GM18502 (cell line): Measurements from ENCODE around the gene ZG16B.

ENCODE experiments used
- ATAC-seq: cut with Tn5 transposase; IDR thresholded peaks from one replicate; pipeline ENCODE4 v1.9.1; 2021; ENCODE audit warnings: mild to moderate bottlenecking; ENCODE audit not compliant: unreplicated experiment, poor library complexity

Gene ZG16B

GRCh38 chr16:2803545-2804195 lies 26.4 kb upstream of the ZG16B start:
- ATAC-seq, result no peak

- no peak for ATAC-seq
Observed at GRCh38 chr16:2804728-2805127, 25.4 kb upstream of the ZG16B start.

GRCh38 chr16:2806286-2806685 lies 23.8 kb upstream of the ZG16B start:
- no peak for ATAC-seq

- no peak for ATAC-seq
Observed at GRCh38 chr16:2808181-2808580, 21.9 kb upstream of the ZG16B start.

- ATAC-seq, result no peak
Observed at GRCh38 chr16:2809149-2809760, 20.8 kb upstream of the ZG16B start.

- no peak for ATAC-seq
Observed at GRCh38 chr16:2810651-2811050, 19.5 kb upstream of the ZG16B start.

- no peak for ATAC-seq
Observed at GRCh38 chr16:2811703-2812471, 18.2 kb upstream of the ZG16B start.

- ATAC-seq, result no peak
Observed at GRCh38 chr16:2813771-2814221, 16.3 kb upstream of the ZG16B start.

GRCh38 chr16:2814551-2815298 lies 15.4 kb upstream of the ZG16B start:
- no peak for ATAC-seq

GRCh38 chr16:2815299-2815771 lies 14.8 kb upstream of the ZG16B start:
- ATAC-seq, result no peak

- no peak for ATAC-seq
Observed at GRCh38 chr16:2816751-2817339, 13.3 kb upstream of the ZG16B start, which contains the start of gene PRSS21. PRSS21 (plus strand) TSS chr16:2817237; CDS start chr16:2817269, 32 bp downstream.

GRCh38 chr16:2817340-2818271 lies 12.5 kb upstream of the ZG16B start:
- no peak for ATAC-seq

- no peak for ATAC-seq
Observed at GRCh38 chr16:2818272-2818876, 11.7 kb upstream of the ZG16B start.

GRCh38 chr16:2819179-2819938 lies 10.7 kb upstream of the ZG16B start:
- ATAC-seq, result no peak

- ATAC-seq, result no peak
Observed at GRCh38 chr16:2819939-2820835, 9.9 kb upstream of the ZG16B start.

- ATAC-seq, result no peak
Observed at GRCh38 chr16:2820836-2821486, 9.1 kb upstream of the ZG16B start.
